GM04504 (cell line): ENCODE results near the gene SUGCT.

Experiments used
- DNase-seq: peaks from one replicate; pipeline ENCODE4 v3.0.0-alpha.2; 2012; ENCODE audit warnings: low read depth

Gene SUGCT

GRCh38 chr7:40733114-40733513 is 598.3 kb downstream of the SUGCT start:
- DNase-seq, result no peak

GRCh38 chr7:40733578-40733977 is 598.8 kb downstream of the SUGCT start:
- DNase-seq, result no peak

- DNase-seq, result no peak
These were observed 604.5 kb downstream of the SUGCT start for GRCh38 chr7:40739257-40739656.

- DNase-seq, result no peak
These were observed 607.5 kb downstream of the SUGCT start for GRCh38 chr7:40742270-40742669.

- DNase-seq, result no peak
These were observed 612.2 kb downstream of the SUGCT start for GRCh38 chr7:40746841-40747556.

GRCh38 chr7:40747856-40748255 is 613.1 kb downstream of the SUGCT start:
- no peak for DNase-seq

- DNase-seq, result no peak
These were observed 615.1 kb downstream of the SUGCT start for GRCh38 chr7:40749877-40750276.

GRCh38 chr7:40753455-40753854 is 618.6 kb downstream of the SUGCT start:
- DNase-seq, result no peak

- DNase-seq, result no peak
These were observed 620.6 kb downstream of the SUGCT start for GRCh38 chr7:40755438-40755837.

- no peak for DNase-seq
These were observed 622.3 kb downstream of the SUGCT start for GRCh38 chr7:40757109-40757508.

- no peak for DNase-seq
These were observed 623.8 kb downstream of the SUGCT start for GRCh38 chr7:40758590-40758989.

GRCh38 chr7:40760293-40760964 is 625.6 kb downstream of the SUGCT start:
- DNase-seq, result no peak

- DNase-seq, result no peak
These were observed 626.2 kb downstream of the SUGCT start for GRCh38 chr7:40760987-40761386.

GRCh38 chr7:40761762-40762560 is 627.2 kb downstream of the SUGCT start:
- no peak for DNase-seq

- DNase-seq, result peak; percentile 50
These were observed 628.8 kb downstream of the SUGCT start for GRCh38 chr7:40763319-40764287.

GRCh38 chr7:40765639-40766038 is 630.8 kb downstream of the SUGCT start:
- DNase-seq, result no peak

- no peak for DNase-seq
These were observed 637.3 kb downstream of the SUGCT start for GRCh38 chr7:40772096-40772495.

GRCh38 chr7:40773656-40774055 is 638.9 kb downstream of the SUGCT start:
- no peak for DNase-seq

- DNase-seq, result no peak
These were observed 641.1 kb downstream of the SUGCT start for GRCh38 chr7:40775877-40776276.

- DNase-seq, result no peak
These were observed 643.0 kb downstream of the SUGCT start for GRCh38 chr7:40777730-40778312.

GRCh38 chr7:40780460-40780859 is 645.7 kb downstream of the SUGCT start:
- DNase-seq, result no peak
